H7 (cell line): ENCODE measurements around the gene PCDH9. TPM values are rescaled to one million over a fixed set of nuclear protein-coding genes. Genes with fewer than 3 reads are reported as not detected.

Experiments
- DNase-seq: peaks from one replicate; pipeline ENCODE4 v3.0.0; 2012
- H3K27me3 ChIP-seq: 2 replicates; pipeline ENCODE4 v1.6.0; 2011; ENCODE audit warnings: mild to moderate bottlenecking, low read length; ENCODE audit not compliant: control insufficient read depth, insufficient read depth
- H3K36me3 ChIP-seq: replicated peaks from 2 replicates; pipeline ENCODE4 v1.5.1; 2011; ENCODE audit warnings: low read length; ENCODE audit not compliant: control insufficient read depth, insufficient read depth
- H3K4me3 ChIP-seq: 2 replicates; pipeline ENCODE4 v1.5.1; 2011; ENCODE audit warnings: low read depth, mild to moderate bottlenecking, control low read depth, low read length, moderate library complexity; ENCODE audit not compliant: insufficient read depth
- total RNA-seq: library from RNA; depleted of rRNA; stranded (reverse); fragments of >200 nt; shearing (Covaris generic); gene quantifications from 2 replicates; pipeline ENCODE4 v1.2.3, GENCODE V29; 2014

The PCDH9 gene
- total RNA-seq, 1 experiment from 2014 or later = 0.14 TPM

GRCh38 chr13:66430269-66430668, 799.9 kb downstream of the PCDH9 start:
- Histone ChIP-seq H3K36me3 (no peaks in the 10 kb centered on the region), H3K4me3 (no peak overlapping the region), H3K27me3 (no peaks in the 10 kb centered on the region)
- no peak for DNase-seq

DNA sequence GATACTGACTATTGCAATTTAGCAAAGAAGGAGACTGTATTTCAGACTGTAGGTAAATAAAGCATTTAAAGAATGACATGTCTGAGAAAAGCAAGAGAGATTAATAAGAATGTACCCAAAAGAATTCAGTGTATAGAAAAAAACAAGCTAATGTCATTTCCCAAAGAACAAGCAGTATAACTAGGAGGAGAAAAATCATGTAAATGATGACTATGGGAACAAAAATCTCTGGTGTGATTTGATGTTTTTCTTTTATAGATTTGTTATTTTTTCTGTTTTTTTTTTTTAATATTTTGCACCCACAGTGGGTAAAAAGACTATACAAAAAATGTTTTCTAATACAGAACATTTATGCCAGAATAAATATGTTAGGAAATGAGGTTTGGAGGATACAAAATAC, 801.0 kb downstream of the PCDH9 start:
- no peaks in the 10 kb centered on the region for H3K36me3 ChIP-seq
- H3K27me3 ChIP-seq = no peaks in the 10 kb centered on the region
- H3K4me3 ChIP-seq = no peak overlapping the region
- no peak for DNase-seq

- no peak for DNase-seq
- no peaks in the 10 kb centered on the region for H3K36me3 ChIP-seq
Measured at GRCh38 chr13:66427458-66427861, 802.7 kb downstream of the PCDH9 start.

DNA sequence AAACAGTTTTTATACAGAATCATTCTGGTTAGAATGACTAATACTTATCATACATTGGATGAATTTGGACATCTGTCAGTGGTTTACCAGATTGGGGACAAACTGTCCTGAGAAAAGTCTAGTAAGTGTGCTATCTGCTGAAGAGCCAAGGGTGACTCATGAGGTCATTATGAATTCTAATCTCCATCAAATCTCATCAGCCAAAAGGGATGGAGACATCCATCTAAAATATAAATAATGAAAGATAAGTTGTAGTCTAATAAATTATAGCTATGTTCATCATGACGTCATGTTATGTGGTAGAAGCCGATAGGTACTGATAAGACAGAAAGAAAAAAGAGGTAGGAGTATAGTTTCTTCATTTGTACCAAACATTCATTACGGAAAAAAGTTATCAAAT, 804.4 kb downstream of the PCDH9 start:
- Histone ChIP-seq H3K4me3 (no peak overlapping the region), H3K36me3 (no peaks in the 10 kb centered on the region), H3K27me3 (no peaks in the 10 kb centered on the region)
- DNase-seq = no peak

More at GRCh38 chr13:66427458-66427861, 802.7 kb downstream of the PCDH9 start:
- Histone ChIP-seq H3K27me3 (no peaks in the 10 kb centered on the region), H3K4me3 (no peak overlapping the region)

DNA sequence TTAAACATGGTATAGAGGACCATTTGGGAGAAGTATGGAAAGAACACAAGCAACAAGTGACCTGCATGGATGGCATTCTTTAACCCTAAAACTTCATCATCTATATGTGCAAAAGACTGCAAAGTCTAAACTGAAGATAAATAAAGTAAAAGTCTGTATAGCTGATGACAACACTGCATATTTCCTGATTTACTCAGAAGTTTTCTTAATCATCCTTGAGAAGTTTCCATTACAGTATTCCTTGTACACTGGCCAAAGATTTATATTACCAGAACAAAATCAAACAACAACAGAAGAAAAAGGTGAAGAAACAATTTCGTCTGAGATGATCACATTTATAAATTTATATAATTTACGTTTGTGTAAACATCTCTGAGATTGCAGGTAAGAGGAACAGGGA, 805.7 kb downstream of the PCDH9 start:
- Histone ChIP-seq H3K36me3 (no peaks in the 10 kb centered on the region), H3K27me3 (no peaks in the 10 kb centered on the region), H3K4me3 (no peak overlapping the region)
- no peak for DNase-seq

DNA sequence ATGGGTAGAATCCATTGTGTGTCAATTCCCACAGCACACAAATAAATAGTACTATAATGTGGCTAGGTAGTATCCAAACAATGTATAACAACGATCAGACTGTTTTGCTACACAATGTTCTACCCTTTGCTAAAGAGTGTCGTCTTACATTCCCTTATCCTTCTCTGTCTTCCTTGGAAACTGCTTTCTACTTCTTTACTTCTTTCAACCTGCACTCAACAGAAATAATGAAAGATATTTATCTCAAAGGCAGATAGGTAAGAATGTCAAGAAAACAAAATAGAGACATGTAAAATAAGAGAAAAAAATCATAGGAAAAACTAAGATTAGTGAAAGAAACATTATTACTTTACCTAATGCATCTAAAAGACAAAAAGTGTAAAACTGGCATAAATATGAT, 814.7 kb downstream of the PCDH9 start:
- DNase-seq = no peak
- no peaks in the 10 kb centered on the region for H3K36me3 ChIP-seq
- no peak overlapping the region for H3K4me3 ChIP-seq
- no peaks in the 10 kb centered on the region for H3K27me3 ChIP-seq

GRCh38 chr13:66414066-66414800, 815.9 kb downstream of the PCDH9 start:
- no peaks in the 10 kb centered on the region for H3K27me3 ChIP-seq
- H3K36me3 ChIP-seq = no peaks in the 10 kb centered on the region
- no peak for DNase-seq
- no peak overlapping the region for H3K4me3 ChIP-seq

DNA sequence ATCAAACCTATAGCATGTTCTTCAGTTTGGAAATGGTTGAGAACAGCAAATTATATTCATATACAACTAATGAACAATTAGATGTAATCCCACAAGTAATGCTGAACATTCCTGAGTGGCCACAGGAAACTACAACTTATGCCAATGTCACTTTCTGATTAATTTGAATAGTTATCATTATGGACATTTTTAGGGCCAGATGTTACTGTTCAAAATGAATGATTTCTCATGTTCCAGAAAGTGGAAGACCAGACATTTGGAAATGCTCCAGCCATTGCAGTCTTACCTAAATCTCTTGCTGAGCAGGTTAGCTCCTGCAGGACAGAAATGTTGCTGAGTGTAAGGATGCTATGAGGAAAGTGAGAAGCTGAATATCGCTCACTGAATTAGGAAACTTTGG, 819.8 kb downstream of the PCDH9 start:
- H3K4me3 ChIP-seq = no peak overlapping the region
- no peaks in the 10 kb centered on the region for H3K27me3 ChIP-seq
- H3K36me3 ChIP-seq = no peaks in the 10 kb centered on the region
- DNase-seq = no peak

DNA sequence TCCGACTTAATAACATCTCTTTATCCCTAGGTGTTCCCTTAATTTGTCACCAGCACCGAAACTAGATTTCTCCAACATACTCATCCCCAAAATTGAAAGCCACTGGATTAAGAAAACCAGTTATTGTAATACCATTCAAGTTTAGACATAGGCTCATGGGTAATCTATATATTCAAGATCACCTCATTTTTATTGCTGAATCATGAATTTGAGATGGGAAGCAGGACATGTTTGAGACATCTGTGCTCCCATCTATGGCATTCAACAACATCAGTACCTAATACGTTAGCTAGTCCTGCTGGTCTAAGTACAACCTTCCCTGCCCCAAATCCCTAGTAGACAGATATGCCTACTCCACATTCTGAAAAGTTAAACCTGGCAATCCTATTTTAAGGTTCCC, 820.6 kb downstream of the PCDH9 start:
- no peak overlapping the region for H3K4me3 ChIP-seq
- H3K36me3 ChIP-seq = no peaks in the 10 kb centered on the region
- DNase-seq = no peak
- H3K27me3 ChIP-seq = no peaks in the 10 kb centered on the region

DNA sequence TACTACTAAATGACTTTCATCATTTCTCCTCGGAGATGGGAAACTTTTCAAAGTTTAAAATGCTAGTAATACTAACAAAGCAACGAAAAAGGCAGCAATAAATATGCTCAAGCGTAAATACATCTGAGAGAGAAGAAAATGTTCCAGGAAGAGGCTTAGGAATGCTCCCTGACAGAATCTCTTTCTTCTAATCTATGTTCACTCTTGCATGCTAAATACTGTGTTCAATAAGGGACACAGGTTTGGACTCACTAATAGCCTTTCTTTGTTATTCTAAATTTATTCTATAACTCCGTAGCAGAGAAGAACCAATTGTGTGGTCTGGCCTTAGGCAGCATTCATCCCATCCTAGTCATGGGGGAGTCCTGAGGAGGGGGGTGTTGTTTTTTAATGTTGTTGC, 823.0 kb downstream of the PCDH9 start:
- no peak for DNase-seq
- no peaks in the 10 kb centered on the region for H3K36me3 ChIP-seq
- no peaks in the 10 kb centered on the region for H3K27me3 ChIP-seq
- no peak overlapping the region for H3K4me3 ChIP-seq

DNA sequence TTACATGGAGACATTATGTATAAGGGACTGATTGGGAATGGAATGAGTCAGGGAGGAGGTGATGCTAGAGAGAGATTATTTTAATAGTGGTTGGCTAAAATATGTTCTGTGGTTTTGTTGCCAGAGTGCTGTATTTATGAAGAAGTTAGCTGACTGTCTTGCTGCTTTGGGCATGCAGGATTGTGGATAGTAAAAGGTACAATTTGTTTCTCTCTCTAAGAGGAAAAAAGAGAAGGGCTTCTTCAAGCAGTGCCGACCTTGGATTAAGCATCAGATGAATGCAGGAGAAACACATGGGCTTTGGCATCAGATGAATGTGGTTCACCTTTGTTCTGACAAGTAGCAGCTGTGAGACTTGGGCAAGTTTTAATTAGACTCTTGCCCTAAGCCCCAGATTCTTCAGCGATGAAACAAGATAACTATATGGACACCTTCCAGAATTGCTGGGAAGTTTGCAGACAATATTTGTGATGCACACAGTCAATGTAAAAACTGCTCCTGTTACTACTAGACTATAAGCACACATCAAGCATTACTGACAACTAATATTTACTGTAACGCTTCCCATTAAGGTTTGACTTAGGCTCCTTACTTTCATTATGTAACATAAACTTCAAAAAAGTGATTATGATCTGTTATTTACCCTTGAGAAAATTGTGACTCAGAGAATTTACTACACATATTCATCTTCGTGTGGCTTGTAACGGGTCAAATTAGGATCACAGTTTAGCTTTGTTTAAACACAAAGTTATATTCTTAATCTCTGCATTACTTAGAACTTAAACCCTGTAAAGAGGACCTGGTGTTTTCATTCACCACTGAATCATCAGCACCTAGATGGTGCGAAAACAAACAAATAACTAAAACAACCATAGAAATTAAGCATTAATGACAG, 824.0 kb downstream of the PCDH9 start:
- H3K27me3 ChIP-seq = no peaks in the 10 kb centered on the region
- no peaks in the 10 kb centered on the region for H3K36me3 ChIP-seq
- H3K4me3 ChIP-seq = no peak overlapping the region
- no peak for DNase-seq

DNA sequence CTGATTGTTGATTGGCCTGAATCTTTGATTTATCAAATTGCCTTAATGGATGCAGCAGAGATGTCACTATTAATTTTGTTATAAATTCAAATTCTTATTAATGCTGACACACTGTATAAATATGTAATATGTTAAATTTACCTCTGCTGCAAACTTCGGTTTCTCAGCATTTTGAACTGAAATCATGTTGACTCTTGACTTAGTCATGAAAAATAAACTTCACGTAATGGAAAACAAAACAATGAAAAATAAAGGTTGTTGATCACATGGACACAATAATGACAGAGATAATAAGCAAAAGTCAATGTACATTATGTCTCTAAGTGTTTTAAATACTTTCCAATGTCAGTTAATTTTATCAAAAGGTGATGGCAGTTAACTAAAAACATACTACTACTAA, 827.6 kb downstream of the PCDH9 start:
- H3K4me3 ChIP-seq = no peak overlapping the region
- H3K27me3 ChIP-seq = no peaks in the 10 kb centered on the region
- no peaks in the 10 kb centered on the region for H3K36me3 ChIP-seq
- no peak for DNase-seq

- Histone ChIP-seq H3K4me3 (no peak overlapping the region), H3K36me3 (no peaks in the 10 kb centered on the region), H3K27me3 (no peaks in the 10 kb centered on the region)
- no peak for DNase-seq
Measured at GRCh38 chr13:66402066-66402465, 828.1 kb downstream of the PCDH9 start.

- no peak for DNase-seq
- no peaks in the 10 kb centered on the region for H3K27me3 ChIP-seq
- no peaks in the 10 kb centered on the region for H3K36me3 ChIP-seq
- H3K4me3 ChIP-seq = no peak overlapping the region
Measured at GRCh38 chr13:66400292-66400691, 829.8 kb downstream of the PCDH9 start.

GRCh38 chr13:66399873-66400272, 830.3 kb downstream of the PCDH9 start:
- Histone ChIP-seq H3K36me3 (no peaks in the 10 kb centered on the region), H3K4me3 (no peak overlapping the region), H3K27me3 (no peaks in the 10 kb centered on the region)
- DNase-seq = no peak
